HG02884 (cell line): ENCODE results near the gene C19orf12.

ENCODE experiments used
- ATAC-seq: cut with Tn5 transposase; IDR thresholded peaks from one replicate; pipeline ENCODE4 v1.9.1; 2021; ENCODE audit warnings: mild to moderate bottlenecking, moderate library complexity; ENCODE audit not compliant: unreplicated experiment

The C19orf12 gene

GRCh38 chr19:29714953-29715700 is at the start of gene C19orf12:
TSS of gene C19orf12 (minus strand) at chr19:29715261. CDS start at chr19:29708413, 6,848 bp downstream.
- ATAC-seq = peak; percentile 49

DNA sequence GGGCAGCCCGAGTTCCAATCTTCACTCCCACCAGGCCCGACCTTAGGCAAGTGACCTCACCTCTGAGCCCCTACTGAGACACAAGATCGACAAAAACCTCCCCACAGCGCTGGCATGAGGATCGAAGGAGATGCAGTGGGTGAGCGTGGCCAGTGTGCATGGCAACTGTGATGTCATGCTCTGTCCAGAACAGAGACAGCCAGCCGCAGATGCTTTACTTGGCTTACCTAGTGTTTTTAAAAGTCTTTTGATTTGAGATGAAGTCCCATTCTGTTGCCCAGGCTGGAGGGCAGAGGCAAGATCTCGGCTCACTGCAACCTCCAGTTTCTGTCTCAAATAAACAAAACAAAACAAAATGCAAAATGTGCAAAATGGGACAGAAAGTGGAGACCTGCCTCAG is 49.3 kb upstream of the C19orf12 start:
- ATAC-seq = no peak

GRCh38 chr19:29763196-29763595 is 48.1 kb upstream of the C19orf12 start:
- ATAC-seq = no peak

DNA sequence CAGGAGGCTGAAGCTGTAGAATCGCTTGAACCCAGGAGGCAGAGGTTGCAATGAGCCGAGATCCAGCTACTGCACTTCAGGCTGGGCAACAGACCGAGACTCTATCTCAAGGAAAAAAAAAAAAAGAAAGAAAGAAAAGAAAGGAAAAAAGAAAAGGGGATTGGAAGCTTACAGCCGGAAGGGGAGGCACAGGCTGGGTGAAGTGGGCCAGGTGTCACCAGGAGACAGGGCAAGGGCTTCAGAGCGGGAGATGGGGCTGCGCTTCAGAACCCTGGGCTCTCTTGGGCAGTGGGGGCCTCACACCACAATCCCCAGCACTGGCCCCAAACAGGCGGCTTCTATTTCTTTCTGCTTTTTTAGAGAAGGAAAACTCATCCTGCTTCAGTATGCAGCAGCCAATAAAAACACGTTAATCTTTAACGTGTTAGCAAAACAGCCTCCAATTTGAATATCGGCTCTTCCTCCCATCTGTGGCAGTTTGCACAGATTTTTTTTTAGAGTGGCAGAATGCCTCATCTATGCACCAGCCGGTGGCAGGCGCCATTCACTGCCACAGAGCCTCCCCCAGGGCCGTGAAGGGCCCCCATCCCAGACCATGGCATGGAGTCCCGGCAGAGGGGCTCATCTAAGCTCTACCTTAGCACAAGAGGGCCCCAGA is 46.6 kb upstream of the C19orf12 start:
- ATAC-seq = no peak

GRCh38 chr19:29760752-29761502 is 45.9 kb upstream of the C19orf12 start:
- no peak for ATAC-seq

GRCh38 chr19:29759359-29759758 is 44.3 kb upstream of the C19orf12 start:
- ATAC-seq = no peak

- ATAC-seq = no peak
Measured at GRCh38 chr19:29758863-29759262, 43.8 kb upstream of the C19orf12 start.

DNA sequence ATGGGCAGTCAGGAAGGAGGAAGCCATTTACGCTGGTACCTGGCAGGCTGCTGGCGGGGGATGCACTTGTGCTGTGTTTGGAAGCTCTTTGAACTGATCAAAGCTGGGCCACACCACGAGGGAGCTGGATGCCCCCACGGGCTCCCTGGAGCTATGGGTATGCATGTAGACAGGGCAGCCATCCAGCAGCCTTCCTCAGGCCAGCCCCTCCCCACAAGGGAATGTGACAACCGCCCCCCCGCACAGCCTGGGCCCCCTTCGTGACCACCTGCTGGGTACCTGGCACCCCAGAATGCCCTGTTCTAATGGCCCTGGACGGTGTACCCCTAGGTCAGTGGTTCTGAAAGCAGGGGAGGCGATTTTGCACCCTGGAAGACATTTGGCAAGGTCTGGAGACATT is 42.5 kb upstream of the C19orf12 start:
- no peak for ATAC-seq

- no peak for ATAC-seq
Measured at GRCh38 chr19:29753934-29754305, 38.9 kb upstream of the C19orf12 start.

GRCh38 chr19:29753190-29753933 is 38.3 kb upstream of the C19orf12 start:
- no peak for ATAC-seq

DNA sequence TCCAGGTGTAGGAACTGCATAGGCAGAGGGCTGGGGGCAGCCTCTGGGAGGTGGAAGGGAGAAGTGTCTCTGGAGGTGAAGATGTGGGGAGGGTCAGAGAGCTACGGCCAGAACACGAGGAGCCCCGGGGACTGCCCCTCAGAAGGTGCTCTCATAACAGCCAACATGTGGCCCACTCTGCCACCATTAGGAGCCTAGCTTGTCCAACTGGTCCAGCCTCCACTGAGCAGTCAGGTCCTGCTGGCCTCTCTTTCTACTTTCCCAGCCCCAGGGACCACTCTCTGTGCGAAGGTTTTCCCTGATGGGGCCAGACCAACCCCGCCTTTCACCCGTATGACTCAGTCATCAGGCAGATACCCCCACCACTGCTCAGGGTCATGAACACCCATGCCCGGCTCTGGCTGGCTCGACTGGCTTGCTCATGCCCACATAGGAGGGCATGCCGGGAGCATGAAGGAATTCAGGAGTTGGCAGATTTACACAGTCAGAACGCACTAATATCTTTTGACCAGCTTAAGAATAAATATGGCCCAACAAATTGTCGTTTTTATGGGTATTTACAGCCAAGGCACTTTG is 37.5 kb upstream of the C19orf12 start:
- ATAC-seq = no peak

- no peak for ATAC-seq
Measured at GRCh38 chr19:29751932-29752331, 36.9 kb upstream of the C19orf12 start.

DNA sequence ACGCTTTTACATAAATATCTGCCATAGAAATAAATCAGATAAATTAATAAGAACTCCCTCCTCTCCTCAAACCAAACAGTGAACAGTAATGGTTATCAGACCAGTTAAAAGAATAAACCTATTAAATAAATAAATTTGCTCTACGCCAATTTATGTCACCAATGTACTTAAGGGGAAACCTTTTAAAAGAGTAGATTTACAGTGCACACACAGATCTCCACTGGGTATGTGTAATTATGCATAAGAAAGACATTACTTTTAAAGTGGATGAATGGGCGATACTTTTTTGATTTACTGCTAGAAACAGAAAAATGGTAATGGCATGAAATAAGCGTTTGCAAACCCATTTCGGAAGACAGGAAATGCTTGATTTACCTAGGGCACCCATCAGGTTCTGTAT is 34.9 kb upstream of the C19orf12 start:
- no peak for ATAC-seq

DNA sequence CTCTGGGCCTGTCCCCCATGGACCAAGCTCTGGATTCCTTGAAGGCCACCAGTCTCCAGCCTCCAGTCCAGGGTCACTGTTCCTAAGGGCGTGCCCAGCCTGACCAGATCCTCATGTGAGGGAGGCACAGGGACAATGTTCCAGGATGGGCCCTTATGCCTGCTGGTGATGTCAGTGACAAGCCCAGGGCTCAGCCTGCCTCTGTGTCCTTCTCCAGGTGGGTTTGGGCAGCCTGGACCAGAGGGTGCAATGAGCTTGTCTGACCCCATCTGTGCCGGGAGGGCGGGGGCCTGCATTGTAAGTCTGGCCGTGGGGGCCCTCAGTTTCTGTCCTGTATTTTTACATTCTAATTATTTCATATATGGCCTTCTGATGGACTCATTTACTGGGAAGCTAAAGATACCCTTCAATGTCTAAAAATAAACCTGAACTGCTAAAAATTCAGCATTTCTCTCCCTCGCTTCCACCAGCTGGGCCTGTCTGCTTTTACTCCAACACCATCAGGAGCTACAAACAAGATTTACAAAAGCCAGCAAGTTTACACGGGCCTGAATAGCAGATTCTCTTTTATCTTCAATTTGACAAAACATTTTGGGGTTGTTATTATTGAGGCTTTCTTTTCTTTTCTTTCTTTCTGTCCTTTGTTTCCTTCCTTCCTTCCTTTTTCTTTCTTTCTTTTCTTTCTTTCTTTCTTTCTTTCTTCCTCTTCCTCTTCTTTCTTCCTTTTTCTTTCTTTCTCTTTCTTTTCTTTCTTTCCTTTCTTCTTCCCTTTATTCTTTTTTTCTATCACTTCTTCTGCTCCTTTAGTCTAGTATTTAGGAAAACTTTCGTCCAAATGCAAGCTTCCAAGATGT is 34.2 kb upstream of the C19orf12 start:
- no peak for ATAC-seq

DNA sequence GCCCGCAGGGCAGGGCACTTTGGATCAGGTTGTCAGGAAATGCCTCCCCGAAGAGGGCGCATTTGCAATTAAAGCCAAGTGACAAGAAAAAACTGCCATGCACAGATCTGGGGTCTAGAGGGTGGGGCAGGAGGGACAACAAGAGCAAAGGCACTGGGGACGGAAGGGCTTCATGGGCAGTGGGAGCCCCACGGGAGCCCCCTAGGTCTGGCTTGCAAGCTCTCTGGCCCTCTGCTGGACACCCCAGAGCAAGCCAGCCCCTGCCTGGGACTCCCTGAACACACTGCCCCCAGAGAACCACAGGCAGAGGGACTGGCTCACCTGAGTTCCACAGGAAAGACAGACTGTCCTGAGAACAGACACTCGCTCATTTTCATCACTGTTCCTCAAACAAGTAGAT is 30.2 kb upstream of the C19orf12 start:
- no peak for ATAC-seq

- ATAC-seq = no peak
Measured at GRCh38 chr19:29743681-29744080, 28.6 kb upstream of the C19orf12 start.

DNA sequence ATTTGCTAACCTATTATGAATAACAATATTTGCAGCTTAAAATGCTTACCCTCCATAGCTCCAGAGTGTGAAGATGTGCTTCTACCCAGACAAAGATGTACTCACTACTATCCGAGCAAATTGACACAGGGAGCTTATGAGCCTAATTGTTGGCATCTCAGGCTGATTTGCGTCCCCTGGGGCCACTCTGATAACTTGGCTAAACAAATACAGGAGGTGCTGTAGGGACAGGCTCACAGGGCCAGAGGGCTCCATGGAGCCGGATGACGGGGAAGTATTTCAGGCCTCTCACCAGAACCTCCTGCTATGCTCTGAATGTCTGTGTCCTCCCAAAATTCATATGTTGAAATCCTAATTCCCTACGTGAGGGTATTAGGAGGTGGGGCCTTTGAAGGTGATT is 26.7 kb upstream of the C19orf12 start:
- ATAC-seq = no peak

GRCh38 chr19:29741226-29741625 is 26.2 kb upstream of the C19orf12 start:
- ATAC-seq = no peak

GRCh38 chr19:29737461-29738000 is 22.5 kb upstream of the C19orf12 start:
- no peak for ATAC-seq

DNA sequence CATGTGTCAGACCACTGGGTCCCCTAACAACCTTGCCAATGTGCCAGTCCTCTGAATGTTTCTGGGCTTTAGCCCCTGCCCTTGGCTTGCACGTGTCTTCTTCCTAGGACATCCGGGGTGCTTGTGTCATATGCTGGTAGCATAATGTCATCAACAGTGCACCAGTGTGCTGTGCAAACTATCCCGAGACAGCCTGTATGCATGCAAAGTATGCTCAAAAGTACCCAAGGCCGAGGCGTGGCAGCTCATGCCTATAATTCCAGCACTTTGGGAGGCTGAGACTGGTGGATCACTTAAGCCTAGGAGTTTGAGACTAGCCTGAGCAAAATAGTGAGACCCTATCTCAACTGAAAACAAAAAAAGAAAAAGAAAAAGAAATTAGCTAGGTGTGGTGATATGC is 20.8 kb upstream of the C19orf12 start:
- no peak for ATAC-seq
